ENCODE results near the gene MGAM2. TPM values are rescaled to one million over a fixed set of nuclear protein-coding genes. Genes with fewer than 3 reads are reported as not detected.

Gene MGAM2
- total RNA-seq, 4 donors from 2014 or later = 0.16 to 0.51 (median 0.38) TPM; not detected in 1

GRCh38 chr7:142177869-142178268, 66.4 kb downstream of the MGAM2 start:
- TF ChIP-seq CTCF (IDR thresholded peaks at IDR 0.05; ENCODE audit: low read depth) = no peak

GRCh38 chr7:142180426-142180825, 68.9 kb downstream of the MGAM2 start:
- no peak for TF ChIP-seq CTCF (IDR thresholded peaks at IDR 0.05; ENCODE audit: low read depth)

GRCh38 chr7:142181211-142181610, 69.7 kb downstream of the MGAM2 start:
- TF ChIP-seq CTCF (IDR thresholded peaks at IDR 0.05; ENCODE audit: low read depth) = no peak

GRCh38 chr7:142181966-142182365, 70.4 kb downstream of the MGAM2 start:
- TF ChIP-seq CTCF (IDR thresholded peaks at IDR 0.05; ENCODE audit: low read depth) = no peak

GRCh38 chr7:142185069-142185468, 73.6 kb downstream of the MGAM2 start:
- no peak for TF ChIP-seq CTCF (IDR thresholded peaks at IDR 0.05; ENCODE audit: low read depth)

- no peak for TF ChIP-seq CTCF (IDR thresholded peaks at IDR 0.05; ENCODE audit: low read depth)
Measured at GRCh38 chr7:142185801-142186200, 74.3 kb downstream of the MGAM2 start.

GRCh38 chr7:142188154-142188553, 76.6 kb downstream of the MGAM2 start:
- no peak for TF ChIP-seq CTCF (IDR thresholded peaks at IDR 0.05; ENCODE audit: low read depth)

Data from subcutaneous adipose tissue (tissue), 4 donors.